Subcutaneous abdominal adipose tissue (tissue), 5 donors: ENCODE results near the gene ZBED4.

Experiments used
- H3K27ac ChIP-seq: one replicate; pipeline ENCODE4 v1.7.0; 2013; ENCODE audit warnings: low read depth, mild to moderate bottlenecking, inconsistent platforms, low read length, moderate library complexity
- H3K27me3 ChIP-seq, 5 donors: one replicate each; pipeline ENCODE4 v1.7.0; 2013; ENCODE audit warnings: low read length in 5 of 5, inconsistent platforms in 1 of 5; ENCODE audit not compliant: control insufficient read depth in 5 of 5, insufficient read depth in 4 of 5
- H3K36me3 ChIP-seq, 5 donors: one replicate each; pipeline ENCODE4 v1.7.0; 2013; ENCODE audit warnings: low read length in 5 of 5; ENCODE audit not compliant: control insufficient read depth in 5 of 5, insufficient read depth in 5 of 5
- H3K4me1 ChIP-seq, 5 donors: one replicate each; pipeline ENCODE4 v1.7.0; 2013; ENCODE audit warnings: low read length in 5 of 5, mild to moderate bottlenecking in 3 of 5, moderate library complexity in 1 of 5; ENCODE audit not compliant: control insufficient read depth in 5 of 5, insufficient read depth in 5 of 5
- H3K4me3 ChIP-seq, 5 donors: one replicate each; pipeline ENCODE4 v1.7.0; 2013; ENCODE audit warnings: low read length in 5 of 5, low read depth in 1 of 5
- H3K9ac ChIP-seq, 5 donors: one replicate each; pipeline ENCODE4 v1.7.0; 2013; ENCODE audit warnings: low read length in 5 of 5, mild to moderate bottlenecking in 4 of 5, moderate library complexity in 3 of 5
- H3K9me3 ChIP-seq, 5 donors: one replicate each; pipeline ENCODE4 v1.7.0; 2013; ENCODE audit warnings: low read length in 5 of 5; ENCODE audit not compliant: control insufficient read depth in 5 of 5
- donor health status: healthy.
- donor health status: healthy.
- donor health status: healthy.
- donor health status: healthy.
- donor health status: healthy.

The ZBED4 gene

DNA sequence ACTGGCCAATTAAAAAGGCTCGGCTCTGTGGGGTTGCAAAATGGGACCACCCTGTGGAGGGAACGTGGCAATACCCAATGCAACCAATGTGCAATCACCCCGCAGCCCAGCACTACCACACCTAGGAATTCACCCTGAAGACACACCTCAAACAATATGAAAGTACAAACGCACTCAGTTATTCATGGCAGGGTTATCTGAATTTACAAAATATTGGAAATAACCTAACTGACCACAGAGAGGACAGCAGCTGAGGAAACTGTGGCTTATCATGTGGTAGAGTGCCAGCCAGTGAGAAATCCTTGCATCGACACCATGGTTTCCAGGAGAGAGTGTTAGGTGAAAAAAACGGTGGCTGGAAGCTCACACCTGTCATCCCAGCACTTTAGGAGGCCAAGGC, 45.9 kb downstream of the ZBED4 start:
- H3K9me3 ChIP-seq = peaks cover 0 to 12% (median 2%) of the 10 kb centered on the region in 5 donors
- H3K36me3 ChIP-seq = peaks cover 0 to 47% (median 40%) of the 10 kb centered on the region in 5 donors
- no peaks in the 10 kb centered on the region for H3K4me1 ChIP-seq
- H3K4me3 ChIP-seq = no peak overlapping the region
- H3K9ac ChIP-seq = no peak overlapping the region
- H3K27me3 ChIP-seq = no peaks in the 10 kb centered on the region
- H3K27ac ChIP-seq = no peak overlapping the region

DNA sequence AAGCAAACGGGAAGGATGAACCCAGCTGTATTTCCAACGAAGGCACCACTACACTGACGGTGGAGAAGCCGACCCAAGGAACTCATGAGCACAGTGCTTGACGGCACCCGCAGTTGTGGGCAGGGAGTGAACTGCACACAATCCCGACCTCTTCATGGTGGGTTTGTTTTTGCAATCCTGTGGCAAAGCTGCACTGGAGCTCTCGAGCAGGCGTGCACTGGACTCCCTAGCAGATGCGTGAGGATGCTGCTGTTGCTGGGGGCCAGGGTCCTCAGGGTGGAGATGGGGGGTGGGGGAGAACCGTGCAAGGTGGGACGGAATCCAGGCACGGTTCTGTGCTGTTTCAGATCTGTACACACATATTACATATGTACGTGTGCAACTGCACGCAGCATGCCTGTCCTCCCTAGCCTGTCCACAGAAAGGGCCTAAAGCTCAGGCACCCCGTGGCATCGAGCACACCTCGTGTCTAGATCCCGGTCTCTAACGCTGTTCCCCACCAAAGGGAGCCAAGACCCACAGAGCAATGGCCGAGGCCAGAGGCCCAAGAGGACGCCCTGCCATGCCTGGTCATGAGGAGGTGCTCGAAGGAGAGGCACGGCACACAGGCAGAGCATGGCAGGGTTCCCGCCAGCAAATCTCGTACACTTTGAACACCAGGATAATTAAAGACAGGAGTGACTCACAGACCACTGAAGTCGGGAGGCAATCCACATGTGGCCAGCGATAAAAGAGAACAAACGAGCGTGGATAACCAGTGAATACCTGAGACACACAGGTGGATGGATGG, 47.0 kb downstream of the ZBED4 start:
- H3K27ac ChIP-seq = no peak overlapping the region
- no peaks in the 10 kb centered on the region for H3K27me3 ChIP-seq
- peaks cover 0 to 57% (median 43%) of the 10 kb centered on the region in 5 donors for H3K36me3 ChIP-seq
- peaks cover 0 to 12% (median 0%) of the 10 kb centered on the region in 5 donors for H3K9me3 ChIP-seq
- H3K9ac ChIP-seq = no peak overlapping the region
- H3K4me1 ChIP-seq = peaks cover 0 to 1% (median 0%) of the 10 kb centered on the region in 5 donors
- H3K4me3 ChIP-seq = no peak overlapping the region

DNA sequence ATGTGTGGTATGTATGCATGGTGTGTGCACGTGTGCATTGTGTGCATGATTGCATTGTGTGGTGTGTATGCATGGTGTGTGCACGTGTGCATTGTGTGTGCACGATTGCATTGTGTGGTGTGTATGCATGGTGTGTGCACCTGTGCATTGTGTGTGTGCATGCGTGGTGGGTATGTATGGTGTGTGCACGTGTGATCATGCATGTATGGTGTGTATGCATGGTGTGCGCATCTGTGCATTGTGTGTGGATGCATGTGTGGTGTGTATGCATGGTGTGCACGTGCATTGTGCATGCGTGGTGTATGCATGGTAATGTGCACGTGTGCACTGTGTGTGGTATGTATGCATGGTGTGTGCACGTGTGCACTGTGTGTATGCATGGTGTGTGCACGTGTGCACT, 47.8 kb downstream of the ZBED4 start:
- H3K27me3 ChIP-seq = no peaks in the 10 kb centered on the region
- H3K36me3 ChIP-seq = peaks cover 0 to 65% (median 47%) of the 10 kb centered on the region in 5 donors
- peaks cover 0 to 1% (median 0%) of the 10 kb centered on the region in 5 donors for H3K4me1 ChIP-seq
- H3K9me3 ChIP-seq = peaks cover 0 to 12% (median 0%) of the 10 kb centered on the region in 5 donors
- H3K9ac ChIP-seq = no peak overlapping the region
- H3K4me3 ChIP-seq = no peak overlapping the region
- H3K27ac ChIP-seq = no peak overlapping the region

DNA sequence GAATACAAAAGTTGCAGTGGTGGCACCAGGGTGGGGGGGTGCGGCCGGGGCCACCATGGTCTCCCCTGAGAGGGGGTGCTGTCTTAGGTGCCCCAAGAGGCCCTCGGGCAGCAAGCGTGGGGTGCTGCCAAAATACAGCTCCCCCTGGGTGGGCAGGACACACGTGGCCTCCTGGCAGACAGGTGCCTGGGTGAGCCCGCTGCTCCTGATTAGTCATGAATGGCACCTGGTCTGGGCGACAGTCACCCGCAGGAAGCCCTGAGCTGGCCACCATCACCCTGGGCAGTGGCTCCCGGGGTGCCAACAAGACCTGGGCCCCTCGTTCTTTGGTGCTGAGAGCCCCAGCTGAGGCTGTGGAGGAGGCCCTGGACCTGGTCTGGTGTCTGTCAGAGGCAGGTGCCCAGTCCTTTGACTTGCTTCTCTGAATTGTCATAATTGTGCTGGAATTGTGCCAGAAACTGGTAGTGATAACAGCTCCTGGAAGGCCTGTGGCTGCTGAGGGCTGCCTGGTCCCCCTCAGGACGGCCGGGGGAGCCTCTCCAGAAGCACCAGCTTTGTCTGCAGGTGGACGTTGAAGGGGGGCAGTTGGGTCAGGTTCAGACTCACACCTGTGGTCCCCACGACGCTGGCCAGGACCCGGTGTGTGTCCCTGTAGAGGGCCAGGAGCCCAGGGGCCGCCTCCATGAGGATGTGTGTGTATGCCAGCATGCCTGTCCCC, 49.8 kb downstream of the ZBED4 start:
- Histone ChIP-seq H3K9me3 (peaks cover 0 to 6% (median 0%) of the 10 kb centered on the region in 5 donors), H3K36me3 (peaks cover 0 to 84% (median 60%) of the 10 kb centered on the region in 5 donors), H3K4me1 (peaks cover 0 to 1% (median 0%) of the 10 kb centered on the region in 5 donors)

DNA sequence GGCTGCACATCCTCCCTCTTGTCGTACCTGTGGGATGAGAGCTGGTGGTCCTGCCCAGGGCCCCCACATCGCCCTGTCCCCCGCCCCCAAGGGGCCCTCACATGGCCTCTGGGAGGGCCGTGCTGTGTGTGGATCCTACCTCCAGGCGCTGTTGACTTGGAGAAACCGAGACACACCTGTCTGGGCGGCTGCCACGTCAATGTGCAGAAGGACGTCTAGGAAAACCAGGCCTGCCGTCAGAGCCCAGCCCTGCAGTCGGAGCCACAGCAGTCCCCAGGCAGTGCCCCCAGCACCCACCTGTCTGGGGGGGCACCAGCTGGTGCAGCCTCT, 50.4 kb downstream of the ZBED4 start:
- Histone ChIP-seq H3K27me3 (no peaks in the 10 kb centered on the region), H3K36me3 (peaks cover 0 to 88% (median 62%) of the 10 kb centered on the region in 5 donors), H3K9me3 (peaks cover 0 to 6% (median 0%) of the 10 kb centered on the region in 5 donors), H3K4me1 (peaks cover 0 to 1% (median 0%) of the 10 kb centered on the region in 5 donors), H3K4me3 (no peak overlapping the region), H3K9ac (no peak overlapping the region), H3K27ac (no peak overlapping the region)

More for the DNA sequence above, 49.8 kb downstream of the ZBED4 start:
- Histone ChIP-seq H3K27ac (no peak overlapping the region), H3K9ac (no peak overlapping the region), H3K27me3 (no peaks in the 10 kb centered on the region), H3K4me3 (no peak overlapping the region)

DNA sequence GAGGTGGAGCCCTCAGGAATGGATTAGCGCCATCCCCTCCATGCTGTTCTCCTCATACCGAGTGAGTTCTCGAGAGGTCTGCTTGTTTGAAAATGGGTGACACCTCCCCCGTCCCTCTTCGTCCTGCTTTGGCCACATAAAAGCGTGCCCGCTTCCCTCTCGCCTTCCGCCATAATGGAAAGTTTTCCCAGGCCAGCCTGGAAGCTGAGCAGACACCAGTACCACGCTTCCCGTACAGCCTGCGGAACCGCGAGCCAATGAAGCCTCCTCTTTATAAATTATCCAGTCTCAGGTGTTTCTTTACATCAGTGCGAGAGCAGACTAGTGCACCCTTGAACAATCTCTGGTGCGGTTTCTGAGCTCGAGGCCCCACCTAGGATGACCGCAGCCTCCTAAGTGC, 51.8 kb downstream of the ZBED4 start:
- peaks cover 0 to 1% (median 0%) of the 10 kb centered on the region in 5 donors for H3K4me1 ChIP-seq
- peaks cover 0 to 6% (median 0%) of the 10 kb centered on the region in 5 donors for H3K9me3 ChIP-seq
- no peaks in the 10 kb centered on the region for H3K27me3 ChIP-seq
- H3K36me3 ChIP-seq = peaks cover 0 to 94% (median 70%) of the 10 kb centered on the region in 5 donors
- no peak overlapping the region for H3K27ac ChIP-seq
- H3K4me3 ChIP-seq = no peak overlapping the region
- H3K9ac ChIP-seq = peak overlapping the region in 1 of 5 donors; percentile 38

DNA sequence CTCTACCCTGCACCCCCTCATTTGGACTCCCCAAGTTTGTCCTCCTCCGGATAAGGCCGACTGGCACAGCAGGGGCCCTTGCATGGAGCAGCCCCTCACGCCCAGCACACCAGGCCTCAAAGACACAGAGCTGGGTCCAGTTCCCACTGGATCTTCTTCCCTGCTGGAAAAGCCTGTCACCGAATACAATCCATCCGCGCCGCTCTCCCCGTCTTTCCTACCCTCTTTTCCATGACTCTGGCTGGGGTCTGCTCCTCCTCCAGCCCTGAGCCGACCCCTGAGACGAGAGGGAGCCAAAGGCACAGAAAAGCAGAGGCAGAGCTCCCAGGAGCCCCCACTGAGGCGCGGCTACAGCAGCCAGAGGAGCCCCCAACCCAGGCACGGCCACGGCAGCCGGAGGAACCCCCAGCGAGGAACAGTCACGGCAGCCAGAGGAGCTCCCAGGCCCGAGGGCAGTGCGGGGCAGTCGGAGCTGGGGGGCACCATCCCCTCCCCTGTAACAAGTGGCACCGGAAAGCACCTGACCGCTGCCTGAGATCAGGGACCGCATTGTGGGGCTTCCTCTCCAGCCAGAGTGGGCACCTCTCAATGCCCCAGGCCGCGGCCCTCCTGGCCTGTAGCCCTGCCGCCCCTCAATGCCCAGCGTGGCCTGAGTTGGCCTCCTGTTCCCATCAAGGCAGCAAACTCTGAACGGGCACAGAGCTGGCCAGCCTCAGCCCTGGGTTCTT, 52.6 kb downstream of the ZBED4 start:
- Histone ChIP-seq H3K9ac (no peak overlapping the region), H3K9me3 (peaks cover 0 to 6% (median 0%) of the 10 kb centered on the region in 5 donors), H3K4me3 (no peak overlapping the region), H3K36me3 (peaks cover 0 to 94% (median 66%) of the 10 kb centered on the region in 5 donors), H3K27ac (no peak overlapping the region), H3K4me1 (peaks cover 0 to 1% (median 0%) of the 10 kb centered on the region in 5 donors), H3K27me3 (no peaks in the 10 kb centered on the region)

DNA sequence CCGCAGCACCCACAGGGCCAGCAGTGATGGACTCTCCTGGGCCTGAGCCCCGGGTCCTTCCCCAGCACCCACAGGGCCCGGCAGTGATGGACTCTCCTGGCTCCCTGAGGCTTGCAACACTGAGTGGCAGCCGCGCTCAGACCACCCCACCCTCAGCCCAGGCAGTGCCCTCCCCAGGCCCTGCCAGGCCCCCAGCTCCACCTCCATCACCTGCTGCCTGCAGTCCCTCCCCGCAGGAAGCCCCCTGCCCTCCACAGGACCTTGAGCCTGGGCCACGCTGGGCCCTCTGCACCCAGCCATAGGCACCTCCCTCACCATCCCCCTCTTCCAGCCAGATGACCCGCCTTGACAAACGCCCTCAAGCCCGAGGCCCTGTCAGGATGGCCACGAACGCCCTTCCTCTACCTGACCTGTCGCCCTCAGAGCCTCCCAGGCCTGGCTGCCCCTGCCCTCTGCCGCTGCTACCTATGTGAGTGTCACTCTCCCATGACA, 53.2 kb downstream of the ZBED4 start:
- Histone ChIP-seq H3K9ac (no peak overlapping the region), H3K36me3 (peaks cover 0 to 88% (median 60%) of the 10 kb centered on the region in 5 donors), H3K4me3 (no peak overlapping the region), H3K9me3 (peaks cover 0 to 2% (median 0%) of the 10 kb centered on the region in 5 donors), H3K4me1 (peaks cover 0 to 1% (median 0%) of the 10 kb centered on the region in 5 donors), H3K27ac (no peak overlapping the region), H3K27me3 (no peaks in the 10 kb centered on the region)

DNA sequence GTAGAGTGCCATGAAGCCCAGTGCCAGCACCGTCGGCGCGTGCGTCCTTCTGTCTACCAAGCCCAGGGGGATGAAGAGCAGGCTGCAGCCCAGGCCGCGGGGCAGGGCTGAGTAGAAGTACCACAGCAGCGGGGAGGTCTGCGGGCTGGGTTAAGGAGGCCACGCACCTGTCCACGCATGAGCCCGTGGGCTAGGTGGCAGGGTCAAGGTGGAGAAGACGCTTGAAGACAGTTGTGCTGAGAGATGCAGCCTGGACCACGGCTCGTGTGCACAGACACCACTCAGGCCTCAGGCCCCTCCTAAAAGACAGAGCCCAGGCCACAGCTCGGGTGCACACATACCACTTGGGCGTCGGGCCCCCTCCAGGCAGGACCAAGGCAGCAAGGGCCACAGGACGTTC, 54.2 kb downstream of the ZBED4 start:
- Histone ChIP-seq H3K9me3 (no peaks in the 10 kb centered on the region), H3K27me3 (no peaks in the 10 kb centered on the region), H3K4me3 (no peak overlapping the region), H3K4me1 (peaks cover 0 to 1% (median 0%) of the 10 kb centered on the region in 5 donors), H3K27ac (no peak overlapping the region), H3K36me3 (peaks cover 0 to 88% (median 59%) of the 10 kb centered on the region in 5 donors), H3K9ac (no peak overlapping the region)
